Tibial nerve (tissue), 4 donors: ENCODE data around the gene USP5. TPM values are rescaled to one million over a fixed set of nuclear protein-coding genes. Genes with fewer than 3 reads are reported as not detected.
A peak's percentile ranks its signal among the peaks of the same experiment; 100 is the strongest.

ENCODE experiments used
- DNase-seq, 2 donors: peaks; one replicate each; pipeline ENCODE4 v3.0.0-alpha.2; 2019; ENCODE audit warnings: low spot score in 2 of 2
- H3K27ac ChIP-seq, 4 donors: fragments of 200-600 bp; sonication (generic) in 3 of 4; one replicate each; pipeline ENCODE4 v1.5.1; 2017 to 2019; ENCODE audit warnings: mild to moderate bottlenecking in 1 of 4
- H3K27me3 ChIP-seq, 2 donors: fragments of 200-600 bp; sonication (generic) in 1 of 2; one replicate each; pipeline versions ENCODE4 v1.5.1 to v1.6.0; 2017 to 2019
- H3K36me3 ChIP-seq, 3 donors: fragments of 200-600 bp; sonication (generic); one replicate each; pipeline ENCODE4 v1.5.1; 2018 to 2019
- H3K4me1 ChIP-seq, 4 donors: fragments of 200-600 bp; sonication (generic) in 3 of 4; one replicate each; pipeline ENCODE4 v1.5.1; 2017 to 2019
- H3K4me3 ChIP-seq, 4 donors: fragments of 200-600 bp; sonication (generic) in 3 of 4; one replicate each; pipeline ENCODE4 v1.5.1; 2017 to 2019; ENCODE audit warnings: mild to moderate bottlenecking in 1 of 4, moderate library complexity in 1 of 4
- H3K9me3 ChIP-seq, 4 donors: fragments of 200-600 bp; sonication (generic) in 3 of 4; one replicate each; pipeline ENCODE4 v1.5.1; 2017 to 2019
- EP300 ChIP-seq, 2 donors: sonication (generic); formaldehyde crosslinking; IDR thresholded peaks; one replicate each; pipeline ENCODE4 v1.6.1; 2017; ENCODE audit warnings: antibody characterized with exemption in 2 of 2, mild to moderate bottlenecking in 1 of 2
- POLR2A ChIP-seq, 2 donors: fragments of 450-650 bp; IDR thresholded peaks; one replicate each; pipeline ENCODE4 v1.6.1; 2017; ENCODE audit warnings: antibody characterized with exemption in 2 of 2, mild to moderate bottlenecking in 2 of 2, moderate library complexity in 2 of 2
- WGBS, 2 donors: methylation state at CpG; one replicate each; pipeline ENCODE4 v1.1.5; 2018; 5-methylcytosine and 5-hydroxymethylcytosine counted together
- total RNA-seq, 4 donors: library from RNA; depleted of rRNA; stranded (reverse); fragments of >200 nt; gene quantifications; one replicate each; pipeline ENCODE4 v1.1.0, GENCODE V29; 2016
- TF ChIP-seq, protein P1 (sequence below), 5 experiments: fragments of 200-600 bp in 3 of 5; fragments of 450-650 bp in 2 of 5; sonication (generic) in 3 of 5; IDR thresholded peaks; one replicate each; pipeline ENCODE4 v1.5.1; 2016 to 2019; ENCODE audit warnings: antibody characterized with exemption in 5 of 5, mild to moderate bottlenecking in 3 of 5, moderate library complexity in 2 of 5

The USP5 gene
- total RNA-seq, 4 donors from 2014 or later, result 47.6 to 63.9 (median 56.8) TPM

- peak overlapping the region; percentile 73 to 95 (median 86) for H3K27ac ChIP-seq
- DNase-seq, result no peak
- TF ChIP-seq POLR2A (IDR thresholded peaks at IDR 0.05) (peak in 1 of 2 donors; percentile 24), EP300 (IDR thresholded peaks at IDR 0.05) (peak in 1 of 2 donors; percentile 34)
- TF ChIP-seq, protein P1, sequence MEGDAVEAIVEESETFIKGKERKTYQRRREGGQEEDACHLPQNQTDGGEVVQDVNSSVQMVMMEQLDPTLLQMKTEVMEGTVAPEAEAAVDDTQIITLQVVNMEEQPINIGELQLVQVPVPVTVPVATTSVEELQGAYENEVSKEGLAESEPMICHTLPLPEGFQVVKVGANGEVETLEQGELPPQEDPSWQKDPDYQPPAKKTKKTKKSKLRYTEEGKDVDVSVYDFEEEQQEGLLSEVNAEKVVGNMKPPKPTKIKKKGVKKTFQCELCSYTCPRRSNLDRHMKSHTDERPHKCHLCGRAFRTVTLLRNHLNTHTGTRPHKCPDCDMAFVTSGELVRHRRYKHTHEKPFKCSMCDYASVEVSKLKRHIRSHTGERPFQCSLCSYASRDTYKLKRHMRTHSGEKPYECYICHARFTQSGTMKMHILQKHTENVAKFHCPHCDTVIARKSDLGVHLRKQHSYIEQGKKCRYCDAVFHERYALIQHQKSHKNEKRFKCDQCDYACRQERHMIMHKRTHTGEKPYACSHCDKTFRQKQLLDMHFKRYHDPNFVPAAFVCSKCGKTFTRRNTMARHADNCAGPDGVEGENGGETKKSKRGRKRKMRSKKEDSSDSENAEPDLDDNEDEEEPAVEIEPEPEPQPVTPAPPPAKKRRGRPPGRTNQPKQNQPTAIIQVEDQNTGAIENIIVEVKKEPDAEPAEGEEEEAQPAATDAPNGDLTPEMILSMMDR (IDR thresholded peaks at IDR 0.05), result no peak
- peaks cover 0 to 10% of the 10 kb centered on the region in 2 donors for H3K27me3 ChIP-seq
- no peaks in the 10 kb centered on the region for H3K9me3 ChIP-seq
- peaks cover 0 to 42% (median 7%) of the 10 kb centered on the region in 4 donors for H3K4me1 ChIP-seq
- 0 to 1% methylated on average over 37 to 46 of the region's 71 CpGs for WGBS, 2 donors
- H3K36me3 ChIP-seq, result peaks cover 0 to 39% (median 0%) of the 10 kb centered on the region in 3 donors
- H3K4me3 ChIP-seq, result peak overlapping the region; percentile 57 to 92 (median 75)
These were observed 23.0 kb upstream of the USP5 start for GRCh38 chr12:6828781-6829535.

DNA sequence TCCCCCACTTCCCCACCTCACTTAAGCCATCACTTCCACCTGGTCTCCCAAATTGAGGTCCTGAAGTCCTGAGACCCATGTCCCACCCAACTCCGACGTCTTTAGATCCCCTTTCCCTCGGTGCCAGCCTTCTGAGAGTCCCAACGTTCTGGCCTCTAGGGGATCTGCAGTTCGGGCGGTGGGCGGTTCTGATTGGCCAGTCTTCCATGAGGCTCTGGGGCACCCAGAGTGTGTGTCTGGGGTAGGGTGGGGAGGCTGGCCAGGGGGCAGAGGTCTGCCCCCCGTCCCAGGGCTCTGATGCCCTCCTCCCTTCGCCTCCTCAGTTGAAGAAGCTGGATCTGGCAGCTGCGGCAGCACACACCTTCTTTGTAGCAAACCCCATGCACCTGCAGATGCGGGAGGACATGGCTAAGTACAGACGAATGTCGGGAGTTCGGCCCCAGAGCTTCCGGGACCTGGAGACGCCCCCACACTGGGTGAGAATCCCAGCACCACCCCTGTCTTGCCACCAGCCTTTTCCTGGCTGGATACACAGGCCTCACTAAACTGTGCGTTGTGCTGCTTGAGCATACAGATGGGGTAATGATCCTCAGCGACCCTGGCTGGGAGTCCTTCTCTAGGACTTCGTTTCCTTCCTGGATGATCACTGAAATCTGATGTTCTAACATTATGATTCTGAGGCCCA, 22.3 kb upstream of the USP5 start:
- H3K36me3 ChIP-seq, result peaks cover 0 to 46% (median 0%) of the 10 kb centered on the region in 3 donors
- peaks cover 0 to 6% of the 10 kb centered on the region in 2 donors for H3K27me3 ChIP-seq
- WGBS, 2 donors, result 40 to 52% methylated on average over 19 of the region's 19 CpGs
- H3K9me3 ChIP-seq, result no peaks in the 10 kb centered on the region
- TF ChIP-seq, protein P1 (IDR thresholded peaks at IDR 0.05), result no peak
- TF ChIP-seq EP300 (IDR thresholded peaks at IDR 0.05) (no peak), POLR2A (IDR thresholded peaks at IDR 0.05) (no peak)
- peak overlapping the region; percentile 57 to 92 (median 75) for H3K4me3 ChIP-seq
- no peak for DNase-seq
- H3K4me1 ChIP-seq, result peaks cover 0 to 42% (median 7%) of the 10 kb centered on the region in 4 donors
- H3K27ac ChIP-seq, result peak overlapping the region; percentile 73 to 95 (median 86)

DNA sequence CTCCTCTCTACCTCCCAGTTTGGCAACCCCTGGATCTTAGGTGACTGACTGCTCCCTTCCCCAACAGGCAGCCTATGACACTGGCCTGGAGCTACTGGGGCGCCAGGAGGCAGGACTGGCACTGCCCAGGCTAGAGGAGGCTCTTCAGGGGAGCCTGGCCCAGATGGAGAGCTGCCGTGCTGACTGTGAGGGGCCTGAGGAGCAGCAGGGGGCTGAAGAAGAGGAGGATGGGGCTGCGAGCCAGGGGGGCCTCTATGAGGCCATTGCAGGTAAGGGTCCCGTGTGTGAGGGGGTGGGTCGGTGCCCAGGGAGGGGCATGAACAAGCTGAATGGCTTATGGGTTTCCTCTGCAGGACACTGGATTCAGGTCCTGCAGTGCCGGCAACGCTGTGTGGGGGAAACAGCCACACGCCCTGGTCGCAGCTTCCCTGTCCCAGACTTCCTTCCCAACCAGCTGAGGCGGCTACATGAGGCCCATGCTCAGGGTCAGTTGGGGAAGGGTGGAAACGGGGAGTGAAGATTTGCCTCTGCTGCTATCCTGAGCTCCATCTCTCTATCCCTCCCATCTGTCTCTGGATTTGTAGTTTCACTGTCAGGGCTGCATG, 21.6 kb upstream of the USP5 start:
- WGBS, 2 donors, result 84 to 85% methylated on average over 11 of the region's 11 CpGs
- Histone ChIP-seq H3K4me1 (peaks cover 0 to 37% (median 6%) of the 10 kb centered on the region in 4 donors), H3K36me3 (peaks cover 0 to 50% (median 0%) of the 10 kb centered on the region in 3 donors), H3K27me3 (peaks cover 0 to under 1% of the 10 kb centered on the region in 2 donors), H3K27ac (peak overlapping the region in 2 of 4 donors; percentile 90 to 95), H3K9me3 (no peaks in the 10 kb centered on the region), H3K4me3 (no peak overlapping the region)
- TF ChIP-seq, protein P1 (IDR thresholded peaks at IDR 0.05), result no peak
- no peak for TF ChIP-seq POLR2A (IDR thresholded peaks at IDR 0.05)
- no peak for TF ChIP-seq EP300 (IDR thresholded peaks at IDR 0.05)
- DNase-seq, result no peak

DNA sequence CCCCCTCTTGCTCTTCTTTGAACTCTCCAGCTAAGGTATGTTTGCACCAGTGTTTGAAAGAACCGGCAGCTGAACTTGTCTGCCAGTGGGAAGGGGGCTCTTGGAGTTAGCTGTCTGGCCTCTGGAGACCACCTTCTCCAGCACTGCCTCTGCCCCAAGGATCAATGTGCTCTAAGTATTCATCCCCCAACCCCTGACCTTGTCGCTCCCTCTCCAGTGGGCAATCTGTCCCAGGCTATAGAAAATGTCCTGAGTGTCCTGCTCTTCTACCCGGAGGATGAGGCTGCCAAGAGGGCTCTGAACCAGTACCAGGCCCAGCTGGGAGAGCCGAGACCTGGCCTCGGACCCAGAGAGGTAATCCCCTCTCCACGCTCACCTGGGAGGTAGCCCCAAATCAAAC, 21.0 kb upstream of the USP5 start:
- Histone ChIP-seq H3K27ac (no peak overlapping the region), H3K36me3 (peaks cover 0 to 50% (median 0%) of the 10 kb centered on the region in 3 donors), H3K4me3 (no peak overlapping the region), H3K4me1 (peaks cover 0 to 31% (median 6%) of the 10 kb centered on the region in 4 donors), H3K9me3 (no peaks in the 10 kb centered on the region), H3K27me3 (no peaks in the 10 kb centered on the region)
- TF ChIP-seq POLR2A (IDR thresholded peaks at IDR 0.05), result no peak
- TF ChIP-seq, protein P1 (IDR thresholded peaks at IDR 0.05), result no peak
- no peak for TF ChIP-seq EP300 (IDR thresholded peaks at IDR 0.05)
- WGBS, 2 donors, result 76 to 82% methylated on average over 6 of the region's 6 CpGs
- no peak for DNase-seq
